CD14-positive monocyte (primary cell): Measurements from ENCODE around the gene CYP2C18. TPM values are rescaled to one million over a fixed set of nuclear protein-coding genes. Genes with fewer than 3 reads are reported as not detected.

Experiments
- DNase-seq, 3 donors: peaks; one replicate each; pipeline ENCODE4 v3.0.0-alpha.2; 2011 to 2022
- H2AFZ ChIP-seq: 2 replicates; pipeline ENCODE4 v1.6.0; 2012; ENCODE audit warnings: mild to moderate bottlenecking, low read depth, low read length, inconsistent platforms; ENCODE audit not compliant: insufficient read depth, poor library complexity, severe bottlenecking
- H3K27ac ChIP-seq, 2 donors: 1 replicate in 1 of 2; 2 replicates in 1 of 2; pipeline ENCODE4 v1.5.1; 2012 to 2013; ENCODE audit warnings: low read length in 2 of 2, control low read depth in 1 of 2, inconsistent platforms in 1 of 2, low read depth in 1 of 2, mild to moderate bottlenecking in 1 of 2
- H3K27me3 ChIP-seq, 2 donors: one replicate each; pipeline versions ENCODE4 v1.6.0 to v1.6.1; 2011 to 2013; ENCODE audit warnings: low read length in 2 of 2; ENCODE audit not compliant: control insufficient read depth in 2 of 2, insufficient read depth in 2 of 2
- H3K36me3 ChIP-seq, 2 donors: replicated peaks in 1 of 2; 1 replicate in 1 of 2; 2 replicates in 1 of 2; pipeline versions ENCODE4 v1.5.1 to v1.6.1; 2012 to 2013; ENCODE audit warnings: low read length in 2 of 2, control low read depth in 1 of 2, inconsistent platforms in 1 of 2, mild to moderate bottlenecking in 1 of 2; ENCODE audit not compliant: insufficient read depth in 2 of 2, control insufficient read depth in 1 of 2
- H3K4me1 ChIP-seq, 2 donors: 1 replicate in 1 of 2; 2 replicates in 1 of 2; pipeline versions ENCODE4 v1.5.1 to v1.6.1; 2012 to 2013; ENCODE audit warnings: low read length in 2 of 2, control low read depth in 1 of 2, inconsistent platforms in 1 of 2, mild to moderate bottlenecking in 1 of 2, moderate library complexity in 1 of 2; ENCODE audit not compliant: insufficient read depth in 2 of 2, control insufficient read depth in 1 of 2
- H3K4me2 ChIP-seq: replicated peaks from 2 replicates; pipeline ENCODE3; 2012; ENCODE audit warnings: low read length, moderate library complexity, mild to moderate bottlenecking; ENCODE audit not compliant: poor library complexity, severe bottlenecking; ENCODE audit errors: extremely low read depth
- H3K4me3 ChIP-seq, 3 experiments: fragments of 200-600 bp in 1 of 3; sonication (generic) in 1 of 3; replicated peaks in 1 of 3; 1 replicate in 2 of 3; 2 replicates in 1 of 3; pipeline ENCODE4 v1.5.1; 2011 to 2013; ENCODE audit warnings: low read length in 3 of 3, mild to moderate bottlenecking in 3 of 3, control low read depth in 2 of 3, low read depth in 2 of 3, inconsistent platforms in 1 of 3, moderate library complexity in 1 of 3
- H3K79me2 ChIP-seq: 2 replicates; pipeline ENCODE4 v1.6.0; 2012; ENCODE audit warnings: mild to moderate bottlenecking, control low read depth, inconsistent platforms, low read length, moderate library complexity; ENCODE audit not compliant: insufficient read depth
- H3K9ac ChIP-seq: 2 replicates; pipeline ENCODE4 v1.6.0; 2017; ENCODE audit warnings: low read length, mild to moderate bottlenecking; ENCODE audit not compliant: insufficient read depth, poor library complexity, severe bottlenecking
- H3K9me3 ChIP-seq, 2 donors: replicated peaks in 1 of 2; 1 replicate in 1 of 2; 2 replicates in 1 of 2; pipeline versions ENCODE4 v1.5.1 to v1.6.1; 2012 to 2013; ENCODE audit warnings: low read length in 2 of 2, control low read depth in 1 of 2; ENCODE audit not compliant: control insufficient read depth in 1 of 2, insufficient read depth in 1 of 2
- H4K20me1 ChIP-seq: 2 replicates; pipeline ENCODE4 v1.6.0; 2012; ENCODE audit warnings: mild to moderate bottlenecking, low read length, control low read depth, moderate library complexity; ENCODE audit not compliant: insufficient read depth
- H3K27ac Mint-ChIP-seq, 7 donors: one replicate each; pipeline ENCODE4 v1.8.0; 2020; ENCODE audit warnings: mild to moderate bottlenecking in 7 of 7, mixed read lengths in 7 of 7, moderate library complexity in 6 of 7, inconsistent platforms in 2 of 7
- H3K27me3 Mint-ChIP-seq, 3 donors: one replicate each; pipeline ENCODE4 v1.8.0; 2021 to 2022; ENCODE audit warnings: low read depth in 3 of 3, mild to moderate bottlenecking in 3 of 3, mixed read lengths in 3 of 3, moderate library complexity in 3 of 3, inconsistent platforms in 1 of 3
- H3K36me3 Mint-ChIP-seq, 2 donors: one replicate each; pipeline ENCODE4 v1.8.0; 2020; ENCODE audit warnings: mixed read lengths in 2 of 2, inconsistent platforms in 1 of 2, mild to moderate bottlenecking in 1 of 2
- H3K4me1 Mint-ChIP-seq: one replicate; pipeline ENCODE4 v1.8.0; 2020; ENCODE audit warnings: mild to moderate bottlenecking, mixed read lengths
- H3K4me3 Mint-ChIP-seq, 2 donors: one replicate each; pipeline ENCODE4 v1.8.0; 2020; ENCODE audit warnings: mild to moderate bottlenecking in 2 of 2, mixed read lengths in 2 of 2, moderate library complexity in 1 of 2
- H3K9me3 Mint-ChIP-seq, 7 donors: one replicate each; pipeline ENCODE4 v1.8.0; 2020 to 2022; ENCODE audit warnings: mixed read lengths in 7 of 7, mild to moderate bottlenecking in 6 of 7, moderate library complexity in 6 of 7, inconsistent platforms in 2 of 7
- CTCF ChIP-seq: fragments of 200-600 bp; IDR thresholded peaks from one replicate; pipeline ENCODE4 v1.8.0; 2022; ENCODE audit warnings: antibody characterized with exemption, mild to moderate bottlenecking
- WGBS: methylation state at CpG from one replicate; pipeline ENCODE4 v1.1.5; 2013; ENCODE audit warnings: missing lambda C conversion rate; ENCODE audit not compliant: insufficient coverage; 5-methylcytosine and 5-hydroxymethylcytosine counted together
- intact Hi-C, 2 donors: fragments of 100-400 bp; cut with micrococcal nuclease; formaldehyde crosslinking; loops; one replicate each; pipeline versions ENCODE4 v1.15.0 to v1.15.1; 2023
- polyA plus RNA-seq, 3 donors: library from polyadenylated mRNA; depleted of rRNA in 1 of 3; unstranded in 2 of 3; stranded (reverse) in 1 of 3; fragments of 300-500 nt in 2 of 3; fragments of >200 nt in 1 of 3; fragmentation: Illumina TruSeq in 2 of 3; gene quantifications; 1 replicate in 2 of 3; 2 replicates in 1 of 3; pipeline ENCODE4 v1.2.3, GENCODE V29; 2012 to 2021

Gene CYP2C18
- polyA plus RNA-seq, 3 donors: not detected

DNA sequence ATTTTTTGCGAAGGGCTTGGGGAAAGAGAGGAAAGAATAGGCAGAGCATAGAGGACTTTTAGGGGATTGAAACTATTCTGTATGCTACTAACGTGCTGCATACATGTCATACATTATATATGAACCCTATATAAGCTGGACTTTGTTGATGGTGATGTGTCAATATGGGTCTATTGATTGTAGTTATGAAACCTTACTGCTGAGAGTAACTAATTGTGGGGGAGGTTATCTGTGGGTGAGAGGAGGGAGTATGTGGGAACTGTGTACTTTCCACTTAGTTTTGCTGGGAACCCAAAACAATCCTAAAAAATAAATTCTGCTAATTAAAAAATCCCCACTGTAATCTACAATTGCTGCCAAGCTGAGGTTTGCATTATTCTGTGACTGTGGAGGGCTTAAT is 63.6 kb downstream of the CYP2C18 start:
- no peak overlapping the region for H2AFZ ChIP-seq
- no peak for DNase-seq
- H3K27ac Mint-ChIP-seq: no peak overlapping the region
- H4K20me1 ChIP-seq: no peaks in the 10 kb centered on the region
- no peaks in the 10 kb centered on the region for H3K36me3 ChIP-seq
- H3K79me2 ChIP-seq: no peaks in the 10 kb centered on the region
- no peaks in the 10 kb centered on the region for H3K4me1 ChIP-seq
- no peak overlapping the region for H3K4me2 ChIP-seq
- intact Hi-C loops: no loop called here
- no peaks in the 10 kb centered on the region for H3K4me1 Mint-ChIP-seq
- H3K4me3 Mint-ChIP-seq: no peak overlapping the region
- no peaks in the 10 kb centered on the region for H3K27me3 ChIP-seq
- TF ChIP-seq CTCF: no peak
- H3K9me3 Mint-ChIP-seq: peaks cover 6 to 17% (median 15%) of the 10 kb centered on the region in 7 donors
- WGBS: no CpG with 5 or more reads among the region's 2 CpGs
- H3K36me3 Mint-ChIP-seq: no peaks in the 10 kb centered on the region
- H3K4me3 ChIP-seq: no peak overlapping the region
- H3K27me3 Mint-ChIP-seq: no peaks in the 10 kb centered on the region
- H3K9ac ChIP-seq: no peak overlapping the region
- H3K9me3 ChIP-seq: peaks cover 6 to 13% of the 10 kb centered on the region in 2 donors
- H3K27ac ChIP-seq: no peak overlapping the region

- Histone ChIP-seq H2AFZ (no peak overlapping the region), H3K4me3 (no peak overlapping the region), H3K36me3 (no peaks in the 10 kb centered on the region), H3K79me2 (no peaks in the 10 kb centered on the region), H3K9ac (no peak overlapping the region), H3K4me2 (no peak overlapping the region), H4K20me1 (no peaks in the 10 kb centered on the region), H3K9me3 (peaks cover 6 to 14% of the 10 kb centered on the region in 2 donors), H3K4me1 (no peaks in the 10 kb centered on the region), H3K27me3 (no peaks in the 10 kb centered on the region), H3K27ac (no peak overlapping the region)
- H3K36me3 Mint-ChIP-seq: no peaks in the 10 kb centered on the region
- H3K4me1 Mint-ChIP-seq: no peaks in the 10 kb centered on the region
- intact Hi-C loops: no loop called here
- DNase-seq: no peak
- no peak overlapping the region for H3K27ac Mint-ChIP-seq
- no peak overlapping the region for H3K4me3 Mint-ChIP-seq
- WGBS: no CpG with 5 or more reads among the region's 4 CpGs
- no peak for TF ChIP-seq CTCF
- H3K27me3 Mint-ChIP-seq: no peaks in the 10 kb centered on the region
- peaks cover 6 to 17% (median 11%) of the 10 kb centered on the region in 7 donors for H3K9me3 Mint-ChIP-seq
Measured at GRCh38 chr10:94747838-94748237, 64.3 kb downstream of the CYP2C18 start.
